IMR-90 (cell line): ENCODE measurements around the gene BATF.

ENCODE experiments used
- BHLHE40 ChIP-seq: fragments of 150-350 bp; IDR thresholded peaks from 2 replicates; pipeline ENCODE4 v1.6.1; 2016; ENCODE audit warnings: mild to moderate bottlenecking, low read depth, low read length
- CEBPB ChIP-seq: IDR thresholded peaks from 2 replicates; pipeline ENCODE4 v1.6.1; 2012; ENCODE audit warnings: low read depth, low read length, improper control_type of control experiment
- CHD1 ChIP-seq: IDR thresholded peaks from 2 replicates; pipeline ENCODE4 v1.6.1; 2012; ENCODE audit warnings: low read depth, low read length, improper control_type of control experiment
- CTCF ChIP-seq: conservative IDR thresholded peaks from 2 replicates; pipeline ENCODE4 v1.5.1; 2012; ENCODE audit warnings: mild to moderate bottlenecking, low read depth, low read length, improper control_type of control experiment
- FOS ChIP-seq: fragments of 150-350 bp; IDR thresholded peaks from 2 replicates; pipeline ENCODE4 v1.6.1; 2016; ENCODE audit warnings: low read depth, low read length
- MAFK ChIP-seq: IDR thresholded peaks from 2 replicates; pipeline ENCODE4 v1.6.1; 2012; ENCODE audit warnings: low read depth, low read length, improper control_type of control experiment
- MAZ ChIP-seq: IDR thresholded peaks from 2 replicates; pipeline ENCODE4 v1.6.1; 2012; ENCODE audit warnings: low read depth, mild to moderate bottlenecking, low read length, improper control_type of control experiment, moderate library complexity, borderline replicate concordance
- MXI1 ChIP-seq: IDR thresholded peaks from 2 replicates; pipeline ENCODE4 v1.6.1; 2012; ENCODE audit warnings: low read depth, mild to moderate bottlenecking, low read length, moderate library complexity, borderline replicate concordance
- POLR2A ChIP-seq: IDR thresholded peaks from 2 replicates; pipeline ENCODE4 v1.6.1; 2012; ENCODE audit warnings: mild to moderate bottlenecking, low read depth, low read length
- RAD21 ChIP-seq: IDR thresholded peaks from 2 replicates; pipeline ENCODE4 v1.6.1; 2012; ENCODE audit warnings: low read length, improper control_type of control experiment
- RCOR1 ChIP-seq: IDR thresholded peaks from 2 replicates; pipeline ENCODE4 v1.6.1; 2012; ENCODE audit warnings: mild to moderate bottlenecking, low read length, improper control_type of control experiment; ENCODE audit not compliant: insufficient replicate concordance
- RFX5 ChIP-seq: IDR thresholded peaks from 2 replicates; pipeline ENCODE4 v1.8.0; 2012; ENCODE audit warnings: low read depth, mild to moderate bottlenecking, low read length, moderate library complexity
- SMC3 ChIP-seq: fragments of 150-350 bp; IDR thresholded peaks from 2 replicates; pipeline ENCODE4 v1.6.1; 2016; ENCODE audit warnings: low read depth, mild to moderate bottlenecking, antibody characterized with exemption, low read length, moderate library complexity
- TF ChIP-seq, protein P1 (sequence below): fragments of 150-350 bp; IDR thresholded peaks from 2 replicates; pipeline ENCODE4 v1.6.1; 2017; ENCODE audit warnings: mild to moderate bottlenecking, antibody characterized with exemption, low read length, low read depth

DNA sequence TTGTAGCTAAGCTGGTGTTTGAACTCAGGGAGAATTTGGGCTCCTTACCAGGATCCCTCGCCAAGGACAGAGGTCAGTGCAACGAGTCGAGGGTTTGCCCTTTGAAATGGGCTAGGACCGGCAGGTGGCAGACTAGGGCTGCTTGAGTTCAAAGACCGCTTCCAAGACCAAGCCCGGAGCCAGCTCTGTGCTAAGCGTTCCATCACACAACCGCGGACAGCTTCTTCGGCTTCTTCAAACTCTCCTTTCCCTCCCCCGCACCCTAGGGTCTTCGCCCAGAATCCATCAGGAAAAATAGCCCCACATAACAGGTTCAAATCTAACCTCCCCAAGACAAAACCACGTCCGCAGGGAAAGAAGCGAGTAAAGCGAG, 55.4 kb downstream of the BATF start:
- TF ChIP-seq CTCF, result peak; percentile 77
- TF ChIP-seq POLR2A, result no peak
- TF ChIP-seq MAZ, result 0 out of 2 replicates have a peak, but pooled peaks have one; percentile 20
- TF ChIP-seq BHLHE40, result no peak
- TF ChIP-seq, protein P1, sequence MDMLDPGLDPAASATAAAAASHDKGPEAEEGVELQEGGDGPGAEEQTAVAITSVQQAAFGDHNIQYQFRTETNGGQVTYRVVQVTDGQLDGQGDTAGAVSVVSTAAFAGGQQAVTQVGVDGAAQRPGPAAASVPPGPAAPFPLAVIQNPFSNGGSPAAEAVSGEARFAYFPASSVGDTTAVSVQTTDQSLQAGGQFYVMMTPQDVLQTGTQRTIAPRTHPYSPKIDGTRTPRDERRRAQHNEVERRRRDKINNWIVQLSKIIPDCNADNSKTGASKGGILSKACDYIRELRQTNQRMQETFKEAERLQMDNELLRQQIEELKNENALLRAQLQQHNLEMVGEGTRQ, result no peak
- no peak for TF ChIP-seq RFX5
- TF ChIP-seq FOS, result no peak
- TF ChIP-seq MAFK, result no peak
- peak; percentile 92 for TF ChIP-seq SMC3
- no peak for TF ChIP-seq RCOR1
- TF ChIP-seq CHD1, result no peak
- no peak for TF ChIP-seq CEBPB
- TF ChIP-seq RAD21, result peak; percentile 87
- TF ChIP-seq MXI1, result no peak
